WTC11 (cell line): Measurements from ENCODE around the gene UCN. TPM values are rescaled to one million over a fixed set of nuclear protein-coding genes. Genes with fewer than 3 reads are reported as not detected.
A peak's percentile ranks its signal among the peaks of the same experiment; 100 is the strongest.

Experiments used
- ATAC-seq: fragments of 200-7000 bp; cut with Tn5 transposase; 2 replicates; pipeline ENCODE4 v1.10.0; 2021; ENCODE audit warnings: mild to moderate bottlenecking, moderate library complexity
- CTCF ChIA-PET: fragments of 300-600 bp; sonication (Branson Sonifier 250); formaldehyde crosslinking; loops from one replicate; lab custom pipeline; 2021; ENCODE audit warnings: antibody characterized with exemption; lab: Charles Lee
- POLR2A ChIA-PET: fragments of 350-600 bp; sonication (Branson Sonifier 250); formaldehyde crosslinking; loops from one replicate; lab custom pipeline; 2021; ENCODE audit warnings: antibody characterized with exemption; lab: Charles Lee
- DNase-seq: peaks from one replicate; pipeline ENCODE4 v3.0.0; 2021; ENCODE audit warnings: low spot score
- H3K27ac Mint-ChIP-seq: 2 replicates; pipeline ENCODE4 v1.8.0; 2021; ENCODE audit warnings: mixed read lengths
- H3K27me3 Mint-ChIP-seq: 2 replicates; pipeline ENCODE4 v1.8.0; 2021; ENCODE audit warnings: low read depth, mild to moderate bottlenecking, moderate library complexity, mixed read lengths
- H3K36me3 Mint-ChIP-seq: 2 replicates; pipeline ENCODE4 v1.8.0; 2021; ENCODE audit warnings: mixed read lengths
- H3K4me1 Mint-ChIP-seq: 2 replicates; pipeline ENCODE4 v1.8.0; 2022; ENCODE audit warnings: mixed read lengths
- H3K4me3 Mint-ChIP-seq: 2 replicates; pipeline ENCODE4 v1.8.0; 2021; ENCODE audit warnings: mild to moderate bottlenecking, moderate library complexity, mixed read lengths
- H3K9me3 Mint-ChIP-seq: 2 replicates; pipeline ENCODE4 v1.8.0; 2021; ENCODE audit warnings: mixed read lengths
- ATF1 ChIP-seq: sonication (generic); formaldehyde crosslinking; IDR thresholded peaks from 2 replicates; pipeline ENCODE4 v1.8.1; 2023; ENCODE audit warnings: mild to moderate bottlenecking, moderate library complexity, missing genetic modification reagents
- CDX4 ChIP-seq: fragments of 250-450 bp; sonication (Bioruptor Pico); IDR thresholded peaks from 2 replicates; pipeline ENCODE4 v1.9.0; 2021; ENCODE audit warnings: moderate library complexity, mild to moderate bottlenecking, inconsistent platforms, borderline replicate concordance
- FOXJ3 ChIP-seq: sonication (generic); formaldehyde crosslinking; IDR thresholded peaks from 2 replicates; pipeline ENCODE4 v1.9.0; 2021; ENCODE audit warnings: missing genetic modification reagents, mild to moderate bottlenecking, borderline replicate concordance
- KAT7 ChIP-seq: sonication (generic); formaldehyde crosslinking; IDR thresholded peaks from 2 replicates; pipeline ENCODE4 v1.8.1; 2023; ENCODE audit warnings: missing genetic modification reagents, mild to moderate bottlenecking, borderline replicate concordance
- MXD4 ChIP-seq: fragments of 250-450 bp; sonication (Bioruptor Pico); IDR thresholded peaks from 2 replicates; pipeline ENCODE4 v1.8.0; 2021; ENCODE audit warnings: mild to moderate bottlenecking, moderate library complexity, borderline replicate concordance
- NFE2L1 ChIP-seq: sonication (generic); formaldehyde crosslinking; IDR thresholded peaks from 2 replicates; pipeline ENCODE4 v1.8.1; 2023; ENCODE audit warnings: missing genetic modification reagents
- NR2C2 ChIP-seq: sonication (generic); formaldehyde crosslinking; IDR thresholded peaks from 2 replicates; pipeline ENCODE4 v1.8.0; 2022; ENCODE audit warnings: mild to moderate bottlenecking, missing genetic modification reagents
- PRRX2 ChIP-seq: fragments of 250-450 bp; sonication (Bioruptor Pico); IDR thresholded peaks from 2 replicates; pipeline ENCODE4 v1.8.0; 2021; ENCODE audit warnings: mild to moderate bottlenecking
- RORB ChIP-seq: fragments of 250-450 bp; sonication (Bioruptor Pico); IDR thresholded peaks from 2 replicates; pipeline ENCODE4 v1.9.0; 2021; ENCODE audit warnings: mild to moderate bottlenecking
- TEAD4 ChIP-seq: sonication (generic); formaldehyde crosslinking; IDR thresholded peaks from 2 replicates; pipeline ENCODE4 v1.8.0; 2022; ENCODE audit warnings: mild to moderate bottlenecking, missing genetic modification reagents
- USF1 ChIP-seq: sonication (generic); formaldehyde crosslinking; IDR thresholded peaks from 2 replicates; pipeline ENCODE4 v1.8.0; 2022; ENCODE audit warnings: mild to moderate bottlenecking, missing genetic modification reagents
- ZBTB21 ChIP-seq: sonication (generic); formaldehyde crosslinking; IDR thresholded peaks from 2 replicates; pipeline ENCODE4 v1.8.1; 2023; ENCODE audit warnings: mild to moderate bottlenecking, missing genetic modification reagents, borderline replicate concordance
- ZNF138 ChIP-seq: sonication (generic); formaldehyde crosslinking; conservative IDR thresholded peaks from 2 replicates; pipeline ENCODE4 v1.8.1; 2022; ENCODE audit warnings: mild to moderate bottlenecking, moderate library complexity, missing genetic modification reagents
- total RNA-seq: library from RNA; stranded (reverse); gene quantifications from 3 replicates; pipeline ENCODE4 v1.2.3, GENCODE V29; 2021
- TF ChIP-seq, protein P1 (sequence below): sonication (generic); formaldehyde crosslinking; conservative IDR thresholded peaks from 2 replicates; pipeline ENCODE4 v1.8.1; 2023; ENCODE audit warnings: mild to moderate bottlenecking, low read depth, missing genetic modification reagents, moderate library complexity

UCN gene
- total RNA-seq, 1 experiment from 2014 or later, result 0.68 TPM

DNA sequence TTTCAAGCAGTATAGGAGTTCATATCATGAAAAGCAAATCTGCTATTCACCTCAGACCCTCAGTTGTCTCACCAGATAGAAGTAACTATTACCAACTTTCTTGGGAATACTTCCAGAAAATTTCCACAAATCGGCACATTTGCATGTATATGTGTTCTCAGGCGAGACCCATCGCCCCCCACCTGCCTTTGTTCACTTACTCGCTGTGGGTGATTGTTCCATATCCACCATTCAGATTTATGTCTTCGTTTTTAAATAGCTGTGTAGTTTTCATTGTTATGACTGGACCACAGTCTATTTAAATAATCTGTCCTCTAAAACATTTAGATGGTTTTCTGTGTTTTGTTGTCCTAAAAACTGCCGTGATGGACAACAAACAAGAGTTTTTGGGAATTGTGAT lies 22.8 kb downstream of the UCN start:
- no peaks in the 10 kb centered on the region; the same call in 1 of the 2 replicates for H3K27me3 Mint-ChIP-seq
- ChIA-PET CTCF (interaction anchor here (1.2 to 7.6 kb wide), 2 partner anchors 16 to 343 kb away, joined by 3 to 129 read pairs; no protein-coding TSS in a partner anchor), POLR2A (no interaction called here)
- no peaks in the 10 kb centered on the region for H3K36me3 Mint-ChIP-seq
- H3K9me3 Mint-ChIP-seq, result no peaks in the 10 kb centered on the region
- no peak for ATAC-seq
- H3K4me3 Mint-ChIP-seq, result no peak overlapping the region
- H3K4me1 Mint-ChIP-seq, result peaks cover 50% of the 10 kb centered on the region
- no peak overlapping the region for H3K27ac Mint-ChIP-seq
- TF ChIP-seq, protein P1, sequence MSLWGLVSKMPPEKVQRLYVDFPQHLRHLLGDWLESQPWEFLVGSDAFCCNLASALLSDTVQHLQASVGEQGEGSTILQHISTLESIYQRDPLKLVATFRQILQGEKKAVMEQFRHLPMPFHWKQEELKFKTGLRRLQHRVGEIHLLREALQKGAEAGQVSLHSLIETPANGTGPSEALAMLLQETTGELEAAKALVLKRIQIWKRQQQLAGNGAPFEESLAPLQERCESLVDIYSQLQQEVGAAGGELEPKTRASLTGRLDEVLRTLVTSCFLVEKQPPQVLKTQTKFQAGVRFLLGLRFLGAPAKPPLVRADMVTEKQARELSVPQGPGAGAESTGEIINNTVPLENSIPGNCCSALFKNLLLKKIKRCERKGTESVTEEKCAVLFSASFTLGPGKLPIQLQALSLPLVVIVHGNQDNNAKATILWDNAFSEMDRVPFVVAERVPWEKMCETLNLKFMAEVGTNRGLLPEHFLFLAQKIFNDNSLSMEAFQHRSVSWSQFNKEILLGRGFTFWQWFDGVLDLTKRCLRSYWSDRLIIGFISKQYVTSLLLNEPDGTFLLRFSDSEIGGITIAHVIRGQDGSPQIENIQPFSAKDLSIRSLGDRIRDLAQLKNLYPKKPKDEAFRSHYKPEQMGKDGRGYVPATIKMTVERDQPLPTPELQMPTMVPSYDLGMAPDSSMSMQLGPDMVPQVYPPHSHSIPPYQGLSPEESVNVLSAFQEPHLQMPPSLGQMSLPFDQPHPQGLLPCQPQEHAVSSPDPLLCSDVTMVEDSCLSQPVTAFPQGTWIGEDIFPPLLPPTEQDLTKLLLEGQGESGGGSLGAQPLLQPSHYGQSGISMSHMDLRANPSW (CRISPR knock-in tag), result no peak
- no peak for TF ChIP-seq CDX4 (CRISPR knock-in tag)
- no peak for TF ChIP-seq USF1 (CRISPR knock-in tag)
- TF ChIP-seq FOXJ3 (CRISPR knock-in tag), result no peak
- no peak for TF ChIP-seq ATF1 (CRISPR knock-in tag)
- TF ChIP-seq TEAD4 (CRISPR knock-in tag), result no peak
- no peak for TF ChIP-seq ZNF138 (CRISPR knock-in tag)
- no peak for TF ChIP-seq MXD4 (CRISPR knock-in tag)
- DNase-seq, result no peak

- no peaks in the 10 kb centered on the region for H3K9me3 Mint-ChIP-seq
- no peaks in the 10 kb centered on the region; the same call in 1 of the 2 replicates for H3K27me3 Mint-ChIP-seq
- DNase-seq, result no peak
- H3K36me3 Mint-ChIP-seq, result no peaks in the 10 kb centered on the region
- no peak for ATAC-seq
- POLR2A ChIA-PET, result no interaction called here
- CTCF ChIA-PET, result interaction anchor here (1.2 to 7.6 kb wide), 2 partner anchors 17 to 342 kb away, joined by 3 to 129 read pairs; no protein-coding TSS in a partner anchor
- no peak overlapping the region for H3K27ac Mint-ChIP-seq
- TF ChIP-seq RORB (CRISPR knock-in tag) (no peak), NR2C2 (CRISPR knock-in tag) (no peak), USF1 (CRISPR knock-in tag) (no peak), ATF1 (CRISPR knock-in tag) (no peak)
- H3K4me1 Mint-ChIP-seq, result peaks cover 50% of the 10 kb centered on the region
- H3K4me3 Mint-ChIP-seq, result no peak overlapping the region
These were observed 23.2 kb downstream of the UCN start for GRCh38 chr2:27284996-27285395.

GRCh38 chr2:27282892-27283291 lies 25.4 kb downstream of the UCN start:
- H3K4me1 Mint-ChIP-seq, result peaks cover 50% of the 10 kb centered on the region
- TF ChIP-seq NFE2L1 (CRISPR knock-in tag) (peak; percentile 82), PRRX2 (no peak), KAT7 (CRISPR knock-in tag) (no peak), ZBTB21 (CRISPR knock-in tag) (no peak)
- ChIA-PET POLR2A (interaction anchor here (1.0 to 1.6 kb wide), 3 partner anchors 9 to 63 kb away, joined by 3 read pairs; no protein-coding TSS in a partner anchor), CTCF (interaction anchor here (0.7 to 7.6 kb wide), 13 partner anchors 11 to 400 kb away, joined by 3 to 153 read pairs (median 10); partner anchors contain the start of genes SLC30A3 and UCN)
- peak overlapping the region; percentile 54 for H3K4me3 Mint-ChIP-seq
- ATAC-seq (peak; percentile 43), DNase-seq (no peak)
- no peaks in the 10 kb centered on the region; the same call in 1 of the 2 replicates for H3K27me3 Mint-ChIP-seq
- no peaks in the 10 kb centered on the region for H3K36me3 Mint-ChIP-seq
- no peaks in the 10 kb centered on the region for H3K9me3 Mint-ChIP-seq
- no peak overlapping the region for H3K27ac Mint-ChIP-seq
